Stimulated activated effector memory CD8-positive, alpha-beta T cell treated with anti-CD3 and anti-CD28 coated beads, Interleukin-12 subunit alpha, Interleukin-12 subunit beta, amount 100 ng/mL, for 72 hours (primary cell): ENCODE measurements around the gene HIF1A.
"Not testable (repeated sequence)": the region's sequence is repeated elsewhere in the genome, so short reads cannot be mapped to it uniquely, and the experiment has no call there.

ENCODE experiments used
- ATAC-seq: fragments of 150-1000 bp; cut with Tn5 transposase; 2 replicates; pipeline ENCODE4 v1.10.0; 2021
- DNase-seq, 2 donors: peaks; one replicate each; pipeline ENCODE4 v3.0.0; 2021 to 2022; ENCODE audit warnings: low spot score in 2 of 2
- H3K27ac Mint-ChIP-seq: one replicate; pipeline ENCODE4 v1.8.0; 2022; ENCODE audit warnings: mild to moderate bottlenecking, mixed read lengths
- H3K36me3 Mint-ChIP-seq: one replicate; pipeline ENCODE4 v1.8.0; 2022; ENCODE audit warnings: mild to moderate bottlenecking, mixed read lengths
- H3K4me1 Mint-ChIP-seq: one replicate; pipeline ENCODE4 v1.8.0; 2022; ENCODE audit warnings: mixed read lengths
- H3K4me3 Mint-ChIP-seq: one replicate; pipeline ENCODE4 v1.8.0; 2022; ENCODE audit warnings: mild to moderate bottlenecking, mixed read lengths
- H3K9me3 Mint-ChIP-seq: one replicate; pipeline ENCODE4 v1.8.0; 2022; ENCODE audit warnings: mixed read lengths

Gene HIF1A

DNA sequence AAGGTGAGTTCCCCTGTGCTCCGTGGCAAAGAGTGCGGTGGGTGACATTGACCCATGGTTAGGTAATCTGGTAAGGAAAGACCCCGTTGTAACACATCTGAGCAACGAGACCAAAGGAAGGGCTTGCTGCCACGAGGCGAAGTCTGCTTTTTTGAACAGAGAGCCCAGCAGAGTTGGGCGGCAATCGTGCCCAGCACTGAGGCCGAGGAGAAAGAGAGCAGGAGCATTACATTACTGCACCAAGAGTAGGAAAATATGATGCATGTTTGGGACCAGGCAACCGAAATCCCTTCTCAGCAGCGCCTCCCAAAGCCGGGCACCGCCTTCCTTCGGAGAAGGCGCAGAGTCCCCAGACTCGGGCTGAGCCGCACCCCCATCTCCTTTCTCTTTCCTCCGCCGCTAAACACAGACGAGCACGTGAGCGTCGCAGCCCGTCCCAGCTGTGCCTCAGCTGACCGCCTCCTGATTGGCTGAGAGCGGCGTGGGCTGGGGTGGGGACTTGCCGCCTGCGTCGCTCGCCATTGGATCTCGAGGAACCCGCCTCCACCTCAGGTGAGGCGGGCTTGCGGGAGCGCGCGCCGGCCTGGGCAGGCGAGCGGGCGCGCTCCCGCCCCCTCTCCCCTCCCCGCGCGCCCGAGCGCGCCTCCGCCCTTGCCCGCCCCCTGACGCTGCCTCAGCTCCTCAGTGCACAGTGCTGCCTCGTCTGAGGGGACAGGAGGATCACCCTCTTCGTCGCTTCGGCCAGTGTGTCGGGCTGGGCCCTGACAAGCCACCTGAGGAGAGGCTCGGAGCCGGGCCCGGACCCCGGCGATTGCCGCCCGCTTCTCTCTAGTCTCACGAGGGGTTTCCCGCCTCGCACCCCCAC lies at the start of gene HIF1A:
HIF1A (plus strand) TSS at position 684 of the 865 bp plus-strand sequence. CDS start 292 bp downstream, outside the sequence.
- DNase-seq (peak; percentile 78 to 93), ATAC-seq (peak; percentile 95)
- Mint-ChIP-seq H3K4me3 (peak within 1 kb of the TSS; percentile 92), H3K4me1 (peaks cover 44% of the 10 kb centered on the region), H3K36me3 (peaks cover 55% of the 10 kb centered on the region), H3K9me3 (no peaks in the 10 kb centered on the region), H3K27ac (peak within 1 kb of the TSS; percentile 97)

- no peak for DNase-seq
- Mint-ChIP-seq H3K36me3 (no peaks in the 10 kb centered on the region), H3K27ac (no peak overlapping the region), H3K4me1 (peaks cover 5% of the 10 kb centered on the region), H3K4me3 (no peak overlapping the region), H3K9me3 (no peaks in the 10 kb centered on the region)
- no peak for ATAC-seq
These were observed 48.8 kb upstream of the HIF1A start for GRCh38 chr14:61646366-61647116.

DNA sequence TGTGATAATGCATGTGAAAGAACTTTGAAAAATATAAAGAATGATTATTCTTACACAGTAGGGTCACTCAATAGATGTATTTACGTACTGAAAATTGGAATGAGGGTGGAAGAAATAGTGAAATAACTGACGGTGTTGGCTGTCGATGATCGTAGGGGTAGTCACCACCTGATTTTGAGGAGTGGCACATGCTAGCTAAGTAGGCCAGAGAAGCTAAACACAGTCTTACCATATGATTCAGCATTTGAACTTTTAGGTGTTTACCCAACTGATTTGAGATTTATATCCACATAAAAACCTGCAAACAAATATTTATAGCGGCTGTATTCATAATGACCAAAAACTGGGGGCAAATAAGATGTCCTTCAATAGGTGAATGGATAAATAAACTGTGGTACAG lies 47.6 kb upstream of the HIF1A start:
- Mint-ChIP-seq H3K36me3 (no peaks in the 10 kb centered on the region), H3K27ac (no peak overlapping the region), H3K4me3 (no peak overlapping the region), H3K9me3 (no peaks in the 10 kb centered on the region), H3K4me1 (peaks cover 5% of the 10 kb centered on the region)
- no peak for DNase-seq
- ATAC-seq, result no peak

- H3K4me3 Mint-ChIP-seq, result no peak overlapping the region
- H3K9me3 Mint-ChIP-seq, result no peaks in the 10 kb centered on the region
- no peak for ATAC-seq
- no peak overlapping the region for H3K27ac Mint-ChIP-seq
- DNase-seq, result no peak
- H3K36me3 Mint-ChIP-seq, result no peaks in the 10 kb centered on the region
- H3K4me1 Mint-ChIP-seq, result peaks cover 5% of the 10 kb centered on the region
These were observed 46.9 kb upstream of the HIF1A start for GRCh38 chr14:61648377-61648776.

GRCh38 chr14:61649283-61649682 lies 46.0 kb upstream of the HIF1A start:
- no peaks in the 10 kb centered on the region for H3K9me3 Mint-ChIP-seq

DNA sequence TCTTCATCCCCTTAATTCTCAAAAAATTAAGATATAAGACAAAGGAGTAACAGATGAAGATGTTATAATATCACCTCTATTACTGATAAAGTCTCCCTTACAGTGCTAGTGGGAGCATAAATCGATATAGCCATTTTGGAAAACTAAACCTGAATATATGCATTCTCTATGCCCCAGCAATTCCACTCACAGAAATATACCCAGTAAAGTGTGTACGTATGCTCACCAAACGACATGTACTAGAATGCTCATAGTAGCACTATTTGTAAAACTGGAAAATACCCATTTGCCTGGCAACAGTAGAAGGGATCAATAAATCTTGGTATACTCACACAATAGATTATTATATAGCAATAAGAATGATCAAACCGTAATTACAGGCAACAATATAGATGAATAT lies 44.0 kb upstream of the HIF1A start:
- Mint-ChIP-seq H3K9me3 (no peaks in the 10 kb centered on the region), H3K4me1 (peaks cover 19% of the 10 kb centered on the region), H3K36me3 (no peaks in the 10 kb centered on the region), H3K27ac (no peak overlapping the region), H3K4me3 (no peak overlapping the region)
- no peak for ATAC-seq
- DNase-seq, result no peak

More at GRCh38 chr14:61649283-61649682, 46.0 kb upstream of the HIF1A start:
- ATAC-seq (no peak), DNase-seq (no peak)
- Mint-ChIP-seq H3K4me3 (no peak overlapping the region), H3K36me3 (no peaks in the 10 kb centered on the region), H3K4me1 (peaks cover 5% of the 10 kb centered on the region), H3K27ac (no peak overlapping the region)

GRCh38 chr14:61652526-61653262 lies 42.6 kb upstream of the HIF1A start:
- no peaks in the 10 kb centered on the region for H3K36me3 Mint-ChIP-seq
- H3K27ac Mint-ChIP-seq, result no peak overlapping the region
- no peak overlapping the region for H3K4me3 Mint-ChIP-seq
- peaks cover 23% of the 10 kb centered on the region for H3K4me1 Mint-ChIP-seq
- ATAC-seq (no peak), DNase-seq (no peak)
- no peaks in the 10 kb centered on the region for H3K9me3 Mint-ChIP-seq

- no peak for DNase-seq
- Mint-ChIP-seq H3K4me1 (peaks cover 18% of the 10 kb centered on the region), H3K36me3 (no peaks in the 10 kb centered on the region), H3K27ac (no peak overlapping the region), H3K4me3 (no peak overlapping the region), H3K9me3 (no peaks in the 10 kb centered on the region)
- no peak for ATAC-seq
These were observed 41.8 kb upstream of the HIF1A start for GRCh38 chr14:61653507-61653906.

DNA sequence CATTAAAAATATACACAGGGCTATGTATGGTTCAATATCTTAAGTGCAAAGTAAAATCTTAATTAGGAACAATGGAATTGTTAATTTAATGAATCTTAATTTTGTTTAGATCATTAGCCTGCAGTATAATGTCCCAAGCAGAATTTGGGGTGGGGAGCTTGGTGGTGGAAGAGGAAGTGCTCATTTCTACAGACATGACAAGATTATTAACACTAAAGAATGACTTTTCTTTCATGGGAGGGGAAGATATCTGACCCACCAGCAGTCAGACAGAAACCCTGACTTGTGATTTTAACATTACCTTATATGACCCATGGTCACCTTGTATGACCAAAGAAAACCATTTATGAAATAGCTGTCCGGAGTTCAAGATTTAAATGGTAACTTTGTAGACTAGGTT lies 41.3 kb upstream of the HIF1A start:
- no peak for ATAC-seq
- DNase-seq, result no peak
- H3K36me3 Mint-ChIP-seq, result no peaks in the 10 kb centered on the region
- peaks cover 17% of the 10 kb centered on the region for H3K4me1 Mint-ChIP-seq
- H3K27ac Mint-ChIP-seq, result no peak overlapping the region
- no peak overlapping the region for H3K4me3 Mint-ChIP-seq
- no peaks in the 10 kb centered on the region for H3K9me3 Mint-ChIP-seq

- Mint-ChIP-seq H3K4me1 (peaks cover 31% of the 10 kb centered on the region), H3K27ac (peak overlapping the region; percentile 54), H3K9me3 (no peaks in the 10 kb centered on the region), H3K36me3 (peaks cover 4% of the 10 kb centered on the region), H3K4me3 (no peak overlapping the region)
- ATAC-seq, result no peak
- DNase-seq, result no peak
These were observed 39.5 kb upstream of the HIF1A start for GRCh38 chr14:61655777-61656176.

DNA sequence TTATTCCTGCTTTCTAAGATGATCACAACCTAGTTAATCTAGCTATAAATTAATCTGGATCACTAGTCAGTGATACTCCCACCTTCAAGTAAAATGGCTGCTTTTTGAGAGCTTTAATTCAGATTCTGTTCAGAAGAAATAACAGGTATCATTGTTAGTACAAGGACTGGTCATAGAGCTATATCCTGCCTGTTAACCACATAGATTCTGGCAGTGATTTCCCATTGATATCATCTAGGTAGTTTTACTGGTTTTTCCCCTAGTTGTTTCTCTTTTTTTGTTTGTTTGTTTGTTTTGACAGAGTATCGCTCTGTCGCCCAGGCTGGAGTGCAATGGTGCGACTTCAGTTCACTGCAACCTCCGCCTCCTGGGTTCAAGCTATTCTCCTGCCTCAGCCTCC lies 39.0 kb upstream of the HIF1A start:
- H3K9me3 Mint-ChIP-seq, result no peaks in the 10 kb centered on the region
- H3K4me3 Mint-ChIP-seq, result no peak overlapping the region
- DNase-seq (no peak), ATAC-seq (peak; percentile 57)
- peaks cover 7% of the 10 kb centered on the region for H3K36me3 Mint-ChIP-seq
- peak overlapping the region; percentile 54 for H3K27ac Mint-ChIP-seq
- peaks cover 36% of the 10 kb centered on the region for H3K4me1 Mint-ChIP-seq

- not testable (repeated sequence) for DNase-seq, H3K9me3 Mint-ChIP-seq, H3K4me3 Mint-ChIP-seq, H3K27ac Mint-ChIP-seq, ATAC-seq
- H3K4me1 Mint-ChIP-seq, result peaks cover 53% of the 10 kb centered on the region
- peaks cover 21% of the 10 kb centered on the region for H3K36me3 Mint-ChIP-seq
These were observed 37.2 kb upstream of the HIF1A start for GRCh38 chr14:61658111-61658510.

GRCh38 chr14:61659582-61659981 lies 35.7 kb upstream of the HIF1A start:
- H3K27ac Mint-ChIP-seq, result peak overlapping the region; percentile 93
- DNase-seq, result no peak
- peaks cover 25% of the 10 kb centered on the region for H3K36me3 Mint-ChIP-seq
- peaks cover 64% of the 10 kb centered on the region for H3K4me1 Mint-ChIP-seq
- ATAC-seq, result no peak
- H3K4me3 Mint-ChIP-seq, result no peak overlapping the region
- no peaks in the 10 kb centered on the region for H3K9me3 Mint-ChIP-seq

DNA sequence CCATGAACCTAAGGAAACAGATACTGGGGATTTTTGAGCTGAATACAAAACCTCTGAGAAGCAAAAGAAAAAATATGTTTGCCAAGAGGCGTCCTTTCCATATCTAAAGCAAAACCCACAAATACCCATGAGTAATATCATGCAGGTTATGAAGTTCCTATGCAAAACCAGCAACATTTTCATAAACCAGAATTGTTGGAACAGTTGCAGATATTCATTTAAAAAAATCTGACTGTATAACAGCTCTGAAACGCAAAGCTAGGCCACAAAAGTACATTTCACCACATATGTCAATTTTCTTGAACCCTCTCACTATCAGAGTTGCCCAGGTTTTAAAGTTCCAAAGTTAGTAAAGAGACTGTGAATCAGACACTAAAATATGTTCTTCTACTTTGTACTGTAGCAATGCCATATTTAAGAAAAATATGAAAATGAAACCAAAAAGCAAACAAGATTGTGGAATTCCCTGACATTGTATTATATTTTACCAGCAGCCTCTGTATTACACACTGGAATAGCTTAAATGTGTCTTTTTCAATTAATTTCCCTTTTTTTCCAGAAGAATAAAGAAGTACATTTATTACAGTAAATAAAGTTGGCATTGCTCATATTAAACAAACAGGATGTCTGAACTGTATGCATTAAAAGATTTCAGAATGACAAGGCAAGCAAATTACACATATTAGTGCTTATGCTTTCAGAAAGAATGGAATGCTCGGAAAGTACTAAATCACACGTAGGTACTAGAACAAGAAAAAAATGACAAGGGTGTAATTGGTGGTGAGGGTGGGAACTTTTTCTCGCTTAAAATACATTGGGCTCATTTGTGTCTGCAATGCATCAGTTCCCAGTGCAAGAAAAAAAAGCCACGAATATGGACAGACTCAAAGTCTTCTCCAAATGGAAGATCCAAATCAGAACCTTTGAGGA lies 33.6 kb upstream of the HIF1A start:
- peak; percentile 50 for ATAC-seq
- Mint-ChIP-seq H3K4me3 (peak overlapping the region; percentile 77), H3K27ac (peak overlapping the region; percentile 93), H3K36me3 (peaks cover 25% of the 10 kb centered on the region), H3K9me3 (no peaks in the 10 kb centered on the region), H3K4me1 (peaks cover 52% of the 10 kb centered on the region)
- DNase-seq, result no peak
